ENCODE results near the gene ZNG1B.
"Not testable (repeated sequence)": the region's sequence is repeated elsewhere in the genome, so short reads cannot be mapped to it uniquely, and the experiment has no call there.

ZNG1B gene

GRCh38 chr2:113437508-113438465 lies at the start of gene ZNG1B:
TSS of gene ZNG1B (plus strand) at chr2:113437691. CDS start at chr2:113437869, 178 bp downstream.
- Histone ChIP-seq H3K4me3 (ENCODE audit: low read depth, low read length) (peak within 1 kb of the TSS; percentile 66), H3K9ac (ENCODE audit: low read length) (peak within 1 kb of the TSS; percentile 39)
- H3K9me3 ChIP-seq (ENCODE audit: control insufficient read depth, insufficient read depth, low read depth, low read length); H3K27me3 ChIP-seq (ENCODE audit: control insufficient read depth, insufficient read depth, low read length); H3K36me3 ChIP-seq (ENCODE audit: control insufficient read depth, insufficient read depth, low read length); H3K4me1 ChIP-seq (ENCODE audit: control insufficient read depth, insufficient read depth, low read length); H3K27ac ChIP-seq (ENCODE audit: low read depth, low read length): not testable (repeated sequence)

GRCh38 chr2:113390124-113390849 lies 47.2 kb upstream of the ZNG1B start:
- Histone ChIP-seq H3K4me1 (ENCODE audit: control insufficient read depth, insufficient read depth, low read length) (no peaks in the 10 kb centered on the region), H3K27me3 (ENCODE audit: control insufficient read depth, insufficient read depth, low read length) (peaks cover 7% of the 10 kb centered on the region; the same call in 1 of the 2 replicates), H3K36me3 (ENCODE audit: control insufficient read depth, insufficient read depth, low read length) (no peaks in the 10 kb centered on the region), H3K27ac (ENCODE audit: low read depth, low read length) (no peak overlapping the region), H3K9ac (ENCODE audit: low read length) (no peak overlapping the region), H3K4me3 (ENCODE audit: low read depth, low read length) (no peak overlapping the region), H3K9me3 (ENCODE audit: control insufficient read depth, insufficient read depth, low read depth, low read length) (peaks cover 10% of the 10 kb centered on the region)

DNA sequence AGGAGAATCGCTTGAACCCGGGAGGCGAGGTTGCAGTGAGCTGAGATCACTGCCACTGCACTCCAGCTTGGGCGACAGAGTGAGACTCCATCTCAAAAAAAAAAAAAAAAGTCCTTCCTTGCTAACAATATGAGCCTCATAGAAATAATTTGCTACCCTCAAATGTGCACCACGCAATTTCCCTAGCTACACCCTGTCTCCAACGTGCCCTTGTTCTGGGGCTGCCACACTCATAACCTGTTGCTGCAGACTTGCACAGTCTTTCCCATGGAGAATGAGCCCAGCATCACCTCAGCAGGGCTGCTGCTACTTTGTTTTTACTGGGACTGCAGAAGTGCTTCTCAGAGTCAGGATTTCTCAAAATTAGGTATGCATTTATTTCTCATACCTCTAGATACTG lies 46.4 kb upstream of the ZNG1B start:
- Histone ChIP-seq H3K36me3 (ENCODE audit: control insufficient read depth, insufficient read depth, low read length) (no peaks in the 10 kb centered on the region), H3K27me3 (ENCODE audit: control insufficient read depth, insufficient read depth, low read length) (peaks cover 6% of the 10 kb centered on the region; the same call in 1 of the 2 replicates), H3K4me1 (ENCODE audit: control insufficient read depth, insufficient read depth, low read length) (no peaks in the 10 kb centered on the region), H3K9me3 (ENCODE audit: control insufficient read depth, insufficient read depth, low read depth, low read length) (peaks cover 10% of the 10 kb centered on the region), H3K4me3 (ENCODE audit: low read depth, low read length) (no peak overlapping the region), H3K27ac (ENCODE audit: low read depth, low read length) (no peak overlapping the region), H3K9ac (ENCODE audit: low read length) (no peak overlapping the region)

DNA sequence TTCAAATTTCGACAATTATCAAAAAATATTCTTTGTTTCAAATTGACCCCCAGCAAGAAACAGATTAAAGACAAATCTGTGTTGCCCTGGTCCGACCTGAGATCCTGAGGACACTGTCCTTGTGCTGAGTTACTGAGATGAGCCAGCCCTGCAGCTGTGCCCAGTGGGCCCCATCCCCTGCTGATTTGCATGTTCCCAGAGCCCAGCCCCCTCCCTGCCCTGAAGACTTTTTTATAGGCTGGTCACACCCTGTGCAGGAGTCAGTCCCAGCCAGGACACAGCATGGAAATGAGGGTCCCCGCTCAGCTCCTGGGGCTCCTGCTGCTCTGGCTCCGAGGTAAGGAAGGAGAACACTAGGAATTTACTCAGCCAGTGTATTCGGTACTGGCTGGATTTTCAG lies 31.4 kb upstream of the ZNG1B start:
- Histone ChIP-seq H3K9ac (ENCODE audit: low read length) (no peak overlapping the region), H3K4me1 (ENCODE audit: control insufficient read depth, insufficient read depth, low read length) (peaks cover 6% of the 10 kb centered on the region; the same call in 1 of the 2 replicates), H3K27ac (ENCODE audit: low read depth, low read length) (no peak overlapping the region), H3K27me3 (ENCODE audit: control insufficient read depth, insufficient read depth, low read length) (0 out of 2 replicates have a peak, but pooled peaks cover 5% of the 10 kb centered on the region), H3K36me3 (ENCODE audit: control insufficient read depth, insufficient read depth, low read length) (no peaks in the 10 kb centered on the region), H3K4me3 (ENCODE audit: low read depth, low read length) (0 out of 2 replicates have a peak overlapping the region, but pooled peaks have one; percentile 11), H3K9me3 (ENCODE audit: control insufficient read depth, insufficient read depth, low read depth, low read length) (no peaks in the 10 kb centered on the region)

DNA sequence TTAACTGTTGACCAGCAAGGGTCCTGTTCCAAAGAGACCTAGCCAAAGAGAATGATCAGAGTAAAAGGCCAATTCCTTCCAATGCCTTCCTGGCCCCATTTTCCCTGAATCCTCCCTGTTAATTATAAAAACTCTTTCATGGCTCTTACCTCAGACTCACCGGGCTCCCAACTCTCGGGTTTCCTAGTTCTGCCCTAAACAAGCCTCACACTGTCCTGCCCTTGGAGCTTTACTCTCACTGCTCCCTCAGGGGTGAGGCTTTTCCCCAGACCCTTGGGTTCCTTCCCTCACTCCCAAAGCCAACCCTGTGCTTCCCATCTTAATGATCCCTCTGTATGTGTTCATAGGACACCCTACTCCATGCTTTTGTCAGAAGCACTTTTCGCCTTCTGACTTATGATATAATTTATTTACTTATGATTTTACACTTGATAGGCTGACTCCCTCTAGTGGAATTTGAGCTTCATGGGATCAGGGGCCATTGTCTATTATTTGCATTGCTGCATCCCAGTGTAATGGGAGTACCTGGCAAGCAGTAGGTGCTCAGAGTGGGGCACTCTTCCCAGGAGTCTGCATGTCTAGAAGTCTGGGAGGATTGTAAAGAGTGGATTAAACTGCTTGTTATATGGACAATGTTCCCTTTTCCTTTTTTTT lies 29.9 kb upstream of the ZNG1B start:
- no peak overlapping the region for H3K9ac ChIP-seq (ENCODE audit: low read length)
- no peak overlapping the region for H3K27ac ChIP-seq (ENCODE audit: low read depth, low read length)
- no peaks in the 10 kb centered on the region for H3K9me3 ChIP-seq (ENCODE audit: control insufficient read depth, insufficient read depth, low read depth, low read length)
- H3K4me1 ChIP-seq (ENCODE audit: control insufficient read depth, insufficient read depth, low read length) = peaks cover 6% of the 10 kb centered on the region; the same call in 1 of the 2 replicates
- no peak overlapping the region for H3K4me3 ChIP-seq (ENCODE audit: low read depth, low read length)
- H3K27me3 ChIP-seq (ENCODE audit: control insufficient read depth, insufficient read depth, low read length) = 0 out of 2 replicates have a peak, but pooled peaks cover 5% of the 10 kb centered on the region
- no peaks in the 10 kb centered on the region for H3K36me3 ChIP-seq (ENCODE audit: control insufficient read depth, insufficient read depth, low read length)

GRCh38 chr2:113411725-113412352 lies 25.7 kb upstream of the ZNG1B start:
- not testable (repeated sequence) for H3K27ac ChIP-seq (ENCODE audit: low read depth, low read length); H3K36me3 ChIP-seq (ENCODE audit: control insufficient read depth, insufficient read depth, low read length); H3K27me3 ChIP-seq (ENCODE audit: control insufficient read depth, insufficient read depth, low read length); H3K4me1 ChIP-seq (ENCODE audit: control insufficient read depth, insufficient read depth, low read length); H3K4me3 ChIP-seq (ENCODE audit: low read depth, low read length); H3K9ac ChIP-seq (ENCODE audit: low read length); H3K9me3 ChIP-seq (ENCODE audit: control insufficient read depth, insufficient read depth, low read depth, low read length)

GRCh38 chr2:113412774-113413173 lies 24.7 kb upstream of the ZNG1B start:
- H3K4me3 ChIP-seq (ENCODE audit: low read depth, low read length); H3K4me1 ChIP-seq (ENCODE audit: control insufficient read depth, insufficient read depth, low read length); H3K27me3 ChIP-seq (ENCODE audit: control insufficient read depth, insufficient read depth, low read length); H3K27ac ChIP-seq (ENCODE audit: low read depth, low read length); H3K9ac ChIP-seq (ENCODE audit: low read length); H3K9me3 ChIP-seq (ENCODE audit: control insufficient read depth, insufficient read depth, low read depth, low read length); H3K36me3 ChIP-seq (ENCODE audit: control insufficient read depth, insufficient read depth, low read length): not testable (repeated sequence)

DNA sequence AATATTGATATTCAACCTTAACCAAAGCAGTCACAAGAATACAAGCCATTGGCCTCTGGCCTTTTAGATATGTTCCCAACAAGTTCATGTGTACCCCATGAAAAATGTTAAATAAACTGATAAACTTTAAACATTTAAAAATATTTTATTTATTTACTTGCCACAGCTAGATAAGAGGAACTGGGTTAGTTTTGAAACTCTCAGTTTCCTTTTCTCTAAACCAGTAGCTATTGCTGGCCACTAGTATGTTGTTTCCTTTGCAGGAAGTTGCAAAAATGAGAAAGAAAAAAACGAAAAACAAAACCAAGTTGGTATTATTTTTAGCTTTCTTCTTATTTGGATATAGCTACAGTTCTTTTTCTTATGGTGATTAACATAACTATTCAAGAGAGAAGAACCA lies 5.7 kb upstream of the ZNG1B start:
- H3K4me1 ChIP-seq (ENCODE audit: control insufficient read depth, insufficient read depth, low read length); H3K4me3 ChIP-seq (ENCODE audit: low read depth, low read length); H3K36me3 ChIP-seq (ENCODE audit: control insufficient read depth, insufficient read depth, low read length); H3K9me3 ChIP-seq (ENCODE audit: control insufficient read depth, insufficient read depth, low read depth, low read length); H3K9ac ChIP-seq (ENCODE audit: low read length); H3K27ac ChIP-seq (ENCODE audit: low read depth, low read length); H3K27me3 ChIP-seq (ENCODE audit: control insufficient read depth, insufficient read depth, low read length): not testable (repeated sequence)

- not testable (repeated sequence) for H3K4me3 ChIP-seq (ENCODE audit: low read depth, low read length); H3K9ac ChIP-seq (ENCODE audit: low read length); H3K4me1 ChIP-seq (ENCODE audit: control insufficient read depth, insufficient read depth, low read length); H3K27ac ChIP-seq (ENCODE audit: low read depth, low read length); H3K36me3 ChIP-seq (ENCODE audit: control insufficient read depth, insufficient read depth, low read length); H3K9me3 ChIP-seq (ENCODE audit: control insufficient read depth, insufficient read depth, low read depth, low read length); H3K27me3 ChIP-seq (ENCODE audit: control insufficient read depth, insufficient read depth, low read length)
Observed at GRCh38 chr2:113433468-113433867, 4.0 kb upstream of the ZNG1B start.

DNA sequence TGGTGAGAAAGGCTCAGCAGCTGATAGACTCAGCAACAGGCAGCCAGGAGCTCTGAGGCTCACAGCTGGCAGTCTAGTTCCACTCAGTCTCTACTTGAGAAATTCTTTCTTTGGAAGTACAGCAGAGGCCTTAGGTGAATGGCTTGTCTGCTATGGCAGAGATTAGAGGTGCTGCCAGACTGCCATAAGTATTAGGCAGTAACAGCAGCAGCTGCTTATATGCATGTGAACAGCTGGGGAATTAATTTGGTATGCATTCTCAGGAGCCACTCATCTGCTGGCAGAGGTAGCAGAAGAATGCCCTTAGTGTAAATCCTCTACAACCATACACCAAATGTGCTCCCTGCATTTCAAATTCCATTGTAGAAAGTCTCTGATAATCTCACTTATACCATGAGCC lies 28.3 kb downstream of the ZNG1B start:
- H3K4me1 ChIP-seq (ENCODE audit: control insufficient read depth, insufficient read depth, low read length); H3K9me3 ChIP-seq (ENCODE audit: control insufficient read depth, insufficient read depth, low read depth, low read length); H3K36me3 ChIP-seq (ENCODE audit: control insufficient read depth, insufficient read depth, low read length); H3K4me3 ChIP-seq (ENCODE audit: low read depth, low read length); H3K9ac ChIP-seq (ENCODE audit: low read length); H3K27me3 ChIP-seq (ENCODE audit: control insufficient read depth, insufficient read depth, low read length); H3K27ac ChIP-seq (ENCODE audit: low read depth, low read length): not testable (repeated sequence)

Measured in HUES6 (cell line).